Fibroblast of lung (primary cell): ENCODE results near the gene ANP32D. TPM values are rescaled to one million over a fixed set of nuclear protein-coding genes. Genes with fewer than 3 reads are reported as not detected.
"Not testable (repeated sequence)": the region's sequence is repeated elsewhere in the genome, so short reads cannot be mapped to it uniquely, and the experiment has no call there.

Source experiments
- DNase-seq, 2 donors: peaks; one replicate each; pipeline versions ENCODE4 v3.0.0 to v3.0.0-alpha.2; 2010; ENCODE audit warnings: low read depth in 2 of 2
- H2AFZ ChIP-seq: 2 replicates; pipeline ENCODE4 v1.5.1; 2012; ENCODE audit warnings: low read length, control low read depth, inconsistent platforms
- H3K27ac ChIP-seq: 2 replicates; pipeline ENCODE4 v1.5.1; 2011; ENCODE audit warnings: low read length, control low read depth; ENCODE audit not compliant: insufficient read depth
- H3K27me3 ChIP-seq: 2 replicates; pipeline ENCODE4 v1.5.1; 2011; ENCODE audit warnings: mild to moderate bottlenecking, low read length; ENCODE audit not compliant: control insufficient read depth, insufficient read depth
- H3K36me3 ChIP-seq: 2 replicates; pipeline ENCODE4 v1.5.1; 2011; ENCODE audit warnings: low read length; ENCODE audit not compliant: control insufficient read depth, insufficient read depth
- H3K4me1 ChIP-seq: 2 replicates; pipeline ENCODE4 v1.5.1; 2011; ENCODE audit warnings: low read length; ENCODE audit not compliant: control insufficient read depth, insufficient read depth; ENCODE audit errors: extremely low read depth
- H3K4me2 ChIP-seq: 2 replicates; pipeline ENCODE4 v1.5.1; 2011; ENCODE audit warnings: low read length, control low read depth; ENCODE audit not compliant: insufficient read depth; ENCODE audit errors: extremely low read depth
- H3K4me3 ChIP-seq, 4 experiments: fragments of 200-600 bp in 1 of 4; sonication (generic) in 1 of 4; replicated peaks in 1 of 4; 2 replicates each; pipeline ENCODE4 v1.5.1; 2011 to 2016; ENCODE audit warnings: low read length in 4 of 4, low read depth in 3 of 4, mild to moderate bottlenecking in 3 of 4, control low read depth in 2 of 4, inconsistent platforms in 1 of 4, mixed read lengths in 1 of 4; ENCODE audit not compliant: insufficient read depth in 1 of 4; ENCODE audit errors: control extremely low read depth in 1 of 4
- H3K79me2 ChIP-seq: 2 replicates; pipeline ENCODE4 v1.5.1; 2012; ENCODE audit warnings: mild to moderate bottlenecking, low read length, inconsistent platforms; ENCODE audit not compliant: control insufficient read depth, insufficient read depth
- H3K9ac ChIP-seq: 2 replicates; pipeline ENCODE4 v1.5.1; 2011; ENCODE audit warnings: mild to moderate bottlenecking, low read length, control low read depth; ENCODE audit not compliant: insufficient read depth
- H3K9me3 ChIP-seq: 2 replicates; pipeline ENCODE4 v1.5.1; 2012; ENCODE audit warnings: low read depth, low read length; ENCODE audit not compliant: control insufficient read depth, insufficient read depth
- H4K20me1 ChIP-seq: 2 replicates; pipeline ENCODE4 v1.5.1; 2011; ENCODE audit warnings: low read length; ENCODE audit not compliant: control insufficient read depth, insufficient read depth; ENCODE audit errors: extremely low read depth
- CTCF ChIP-seq, 2 donors: IDR thresholded peaks in 1 of 2; conservative IDR thresholded peaks in 1 of 2; 1 replicate in 1 of 2; 2 replicates in 1 of 2; pipeline ENCODE4 v1.5.1; 2011 to 2012; ENCODE audit warnings: low read length in 2 of 2, control low read depth in 1 of 2, inconsistent platforms in 1 of 2, low read depth in 1 of 2, mild to moderate bottlenecking in 1 of 2
- EZH2 ChIP-seq: IDR thresholded peaks from 2 replicates; pipeline ENCODE4 v1.5.1; 2012; ENCODE audit warnings: low read length, control low read depth, mild to moderate bottlenecking; ENCODE audit errors: missing control alignments
- polyA minus RNA-seq: library from RNA; depleted of rRNA, polyadenylated mRNA; stranded (reverse); fragments of >200 nt; gene quantifications from 2 replicates; pipeline ENCODE4 v1.2.3, GENCODE V29; 2011; ENCODE audit warnings: low replicate concordance
- polyA plus RNA-seq, 2 donors: library from polyadenylated mRNA; depleted of rRNA in 1 of 2; stranded (reverse) in 1 of 2; unstranded in 1 of 2; fragments of >200 nt; gene quantifications; 2 replicates each; pipeline ENCODE4 v1.2.1, GENCODE V29; 2011 to 2012; ENCODE audit warnings: missing spikeins in 1 of 2
- total RNA-seq: library from RNA; depleted of rRNA; stranded (reverse); fragments of >200 nt; gene quantifications from 2 replicates; pipeline ENCODE4 v1.2.1, GENCODE V29; 2014

ANP32D gene
- total RNA-seq (not detected in 2 replicates), polyA plus RNA-seq (not detected in 2 replicates), polyA minus RNA-seq (not detected in 2 replicates)
- not detected in 2 replicates for polyA plus RNA-seq (2012)

DNA sequence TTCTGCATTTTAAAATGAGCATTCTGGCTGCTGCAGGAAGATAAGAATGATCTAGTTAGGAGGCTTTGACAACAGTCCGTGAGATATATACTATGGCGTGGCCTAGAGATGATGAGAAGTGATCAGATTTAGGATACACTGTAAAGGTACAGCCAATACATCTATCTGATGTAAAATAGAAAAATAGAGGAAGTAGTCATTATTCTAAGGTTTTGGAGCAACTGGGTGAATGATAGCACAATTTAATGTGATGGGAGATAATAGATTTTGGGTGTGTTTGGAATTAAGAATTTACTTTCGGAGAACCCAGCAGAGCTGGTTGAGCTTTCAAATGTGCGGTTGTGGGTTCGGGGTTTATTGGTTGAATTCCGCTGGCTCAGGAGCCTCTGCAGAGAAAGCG is at the start of gene ANP32D:
TSS of gene ANP32D (plus strand) at position 301 of the 400 bp plus-strand sequence. CDS start 106 bp downstream, outside the sequence.
- H3K27me3 ChIP-seq, result no peaks in the 10 kb centered on the region
- DNase-seq, result no peak
- no peak within 1 kb of the TSS for H2AFZ ChIP-seq
- H4K20me1 ChIP-seq, result no peaks in the 10 kb centered on the region
- no peak within 1 kb of the TSS for H3K27ac ChIP-seq
- no peak within 1 kb of the TSS for H3K4me3 ChIP-seq
- H3K79me2 ChIP-seq, result no peaks in the 10 kb centered on the region
- no peak within 1 kb of the TSS for H3K4me2 ChIP-seq
- no peaks in the 10 kb centered on the region for H3K36me3 ChIP-seq
- no peaks in the 10 kb centered on the region for H3K9me3 ChIP-seq
- H3K4me1 ChIP-seq, result no peaks in the 10 kb centered on the region
- H3K9ac ChIP-seq, result no peak within 1 kb of the TSS
- TF ChIP-seq CTCF (conservative IDR thresholded peaks at IDR 0.05 in 1 of 2, IDR thresholded peaks at IDR 0.05 in 1 of 2; ENCODE audit: low read depth in 1 of 2, low read length in 2 of 2) (no peak), EZH2 (no peak)

- Histone ChIP-seq H3K27ac (no peak overlapping the region), H3K79me2 (no peaks in the 10 kb centered on the region), H2AFZ (no peak overlapping the region), H3K36me3 (no peaks in the 10 kb centered on the region), H4K20me1 (no peaks in the 10 kb centered on the region), H3K4me2 (no peak overlapping the region), H3K9me3 (no peaks in the 10 kb centered on the region), H3K9ac (no peak overlapping the region), H3K4me1 (no peaks in the 10 kb centered on the region), H3K27me3 (no peaks in the 10 kb centered on the region), H3K4me3 (no peak overlapping the region)
- peak in 1 of 2 donors; percentile 5 for DNase-seq
- TF ChIP-seq EZH2 (no peak), CTCF (conservative IDR thresholded peaks at IDR 0.05 in 1 of 2, IDR thresholded peaks at IDR 0.05 in 1 of 2; ENCODE audit: low read depth in 1 of 2, low read length in 2 of 2) (no peak)
These were observed 49.2 kb upstream of the ANP32D start for GRCh38 chr12:48423171-48423570.

- Histone ChIP-seq H4K20me1 (no peaks in the 10 kb centered on the region), H2AFZ (no peak overlapping the region), H3K36me3 (no peaks in the 10 kb centered on the region), H3K9me3 (no peaks in the 10 kb centered on the region), H3K4me1 (no peaks in the 10 kb centered on the region), H3K9ac (no peak overlapping the region), H3K27ac (no peak overlapping the region), H3K79me2 (no peaks in the 10 kb centered on the region), H3K4me3 (no peak overlapping the region), H3K4me2 (no peak overlapping the region), H3K27me3 (no peaks in the 10 kb centered on the region)
- TF ChIP-seq EZH2 (no peak), CTCF (conservative IDR thresholded peaks at IDR 0.05 in 1 of 2, IDR thresholded peaks at IDR 0.05 in 1 of 2; ENCODE audit: low read depth in 1 of 2, low read length in 2 of 2) (no peak)
- DNase-seq, result no peak
These were observed 47.7 kb upstream of the ANP32D start for GRCh38 chr12:48424644-48425043.

GRCh38 chr12:48434016-48434415 is 38.3 kb upstream of the ANP32D start:
- not testable (repeated sequence) for H3K4me1 ChIP-seq, H3K27me3 ChIP-seq, H2AFZ ChIP-seq, H3K36me3 ChIP-seq, H3K4me2 ChIP-seq, H3K27ac ChIP-seq, H4K20me1 ChIP-seq, DNase-seq, H3K79me2 ChIP-seq, H3K9ac ChIP-seq, H3K9me3 ChIP-seq, H3K4me3 ChIP-seq
